Naive thymus-derived CD4-positive, alpha-beta T cell (primary cell): Measurements from ENCODE around the gene NELFCD. TPM values are rescaled to one million over a fixed set of nuclear protein-coding genes. Genes with fewer than 3 reads are reported as not detected.
"Not testable (repeated sequence)": the region's sequence is repeated elsewhere in the genome, so short reads cannot be mapped to it uniquely, and the experiment has no call there.

ENCODE experiments used
- ATAC-seq: fragments of 150-1000 bp; cut with Tn5 transposase; 2 replicates; pipeline ENCODE4 v1.10.0; 2021; ENCODE audit warnings: mild to moderate bottlenecking, moderate library complexity
- CTCF ChIA-PET: fragments of 350-600 bp; sonication (Branson Sonifier 250); formaldehyde crosslinking; loops from one replicate; lab custom pipeline; 2021; ENCODE audit warnings: antibody characterized with exemption; lab: Charles Lee
- POLR2A ChIA-PET: fragments of 350-600 bp; sonication (Branson Sonifier 250); formaldehyde crosslinking; loops from one replicate; lab custom pipeline; 2021; ENCODE audit warnings: antibody characterized with exemption, inconsistent platforms; lab: Charles Lee
- DNase-seq, 9 donors: peaks; one replicate each; pipeline versions ENCODE4 v3.0.0 to v3.0.0-alpha.2; 2020 to 2022; ENCODE audit warnings: mixed read lengths in 1 of 9
- H3K27ac ChIP-seq: one replicate; pipeline ENCODE4 v1.7.0; 2013; ENCODE audit warnings: mild to moderate bottlenecking, low read depth, low read length, moderate library complexity
- H3K27me3 ChIP-seq, 2 donors: one replicate each; pipeline ENCODE4 v1.7.0; 2013; ENCODE audit warnings: low read length in 2 of 2, mild to moderate bottlenecking in 2 of 2, moderate library complexity in 2 of 2; ENCODE audit not compliant: control insufficient read depth in 2 of 2, insufficient read depth in 2 of 2
- H3K36me3 ChIP-seq, 3 experiments: 1 replicate in 2 of 3; 2 replicates in 1 of 3; pipeline ENCODE4 v1.7.0; 2013; ENCODE audit warnings: low read length in 3 of 3, mild to moderate bottlenecking in 3 of 3, moderate library complexity in 1 of 3; ENCODE audit not compliant: insufficient read depth in 3 of 3, control insufficient read depth in 2 of 3
- H3K4me1 ChIP-seq, 2 donors: one replicate each; pipeline ENCODE4 v1.7.0; 2013; ENCODE audit warnings: low read length in 2 of 2, mild to moderate bottlenecking in 2 of 2, moderate library complexity in 1 of 2; ENCODE audit not compliant: control insufficient read depth in 2 of 2, insufficient read depth in 2 of 2
- H3K4me3 ChIP-seq: 2 replicates; pipeline ENCODE4 v1.7.0; 2013; ENCODE audit warnings: mild to moderate bottlenecking, low read length
- H3K9me3 ChIP-seq, 3 experiments: 1 replicate in 2 of 3; 2 replicates in 1 of 3; pipeline ENCODE4 v1.7.0; 2013; ENCODE audit warnings: low read length in 3 of 3; ENCODE audit not compliant: control insufficient read depth in 2 of 3
- H3K27ac Mint-ChIP-seq, 9 donors: one replicate each; pipeline ENCODE4 v1.8.0; 2020 to 2022; ENCODE audit warnings: mixed read lengths in 9 of 9, mild to moderate bottlenecking in 8 of 9, moderate library complexity in 5 of 9, inconsistent platforms in 2 of 9
- H3K27me3 Mint-ChIP-seq, 5 donors: one replicate each; pipeline ENCODE4 v1.8.0; 2021 to 2022; ENCODE audit warnings: mixed read lengths in 5 of 5, mild to moderate bottlenecking in 1 of 5
- H3K36me3 Mint-ChIP-seq, 5 donors: one replicate each; pipeline ENCODE4 v1.8.0; 2020 to 2022; ENCODE audit warnings: mixed read lengths in 5 of 5, mild to moderate bottlenecking in 3 of 5, inconsistent platforms in 1 of 5
- H3K4me1 Mint-ChIP-seq, 7 donors: one replicate each; pipeline ENCODE4 v1.8.0; 2020 to 2022; ENCODE audit warnings: mixed read lengths in 7 of 7, mild to moderate bottlenecking in 3 of 7, inconsistent platforms in 1 of 7
- H3K4me3 Mint-ChIP-seq, 10 donors: one replicate each; pipeline ENCODE4 v1.8.0; 2020 to 2022; ENCODE audit warnings: mild to moderate bottlenecking in 10 of 10, mixed read lengths in 10 of 10, moderate library complexity in 6 of 10, inconsistent platforms in 2 of 10
- H3K9me3 Mint-ChIP-seq, 11 donors: one replicate each; pipeline ENCODE4 v1.8.0; 2020 to 2022; ENCODE audit warnings: mixed read lengths in 11 of 11, mild to moderate bottlenecking in 4 of 11, inconsistent platforms in 1 of 11, moderate library complexity in 1 of 11
- intact Hi-C, 2 donors: fragments of 100-400 bp; cut with micrococcal nuclease; formaldehyde crosslinking; loops; one replicate each; pipeline ENCODE4 v1.15.1; 2023
- polyA plus RNA-seq, 2 donors: library from polyadenylated mRNA; unstranded; fragments of 300-500 nt; fragmentation: Illumina TruSeq; gene quantifications; one replicate each; pipeline ENCODE4 v1.2.3, GENCODE V29; 2021
- total RNA-seq, 6 experiments: library from RNA in 5 of 6; stranded (reverse) in 5 of 6; gene quantifications; 1 replicate in 5 of 6; 2 replicates in 1 of 6; pipeline ENCODE4 v1.2.3 and lab custom pipeline; 2021 to 2026

NELFCD gene
- total and polyA plus RNA-seq, 7 experiments from 2014 or later = 65.0 to 96.1 (median 89.0) TPM

DNA sequence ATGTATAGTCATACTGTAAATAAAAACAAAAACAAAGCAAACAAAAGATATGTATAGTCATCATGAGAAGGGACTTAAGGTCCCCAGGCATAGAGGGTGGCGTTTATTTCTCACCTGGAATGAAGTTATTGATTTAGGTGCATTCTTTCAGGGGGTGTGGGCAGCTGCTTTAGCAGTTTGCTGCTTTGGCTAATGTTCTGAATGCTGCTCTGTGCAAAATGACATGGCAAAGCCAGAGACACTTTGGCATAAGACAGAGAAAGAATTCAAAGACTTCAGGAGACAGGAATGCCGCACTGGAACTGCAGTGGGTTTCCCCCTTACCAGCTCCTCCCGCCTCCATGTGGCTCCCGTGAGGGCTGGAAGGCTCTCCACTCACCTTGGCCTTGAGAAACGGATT is 36.4 kb upstream of the NELFCD start:
- H3K27me3 ChIP-seq = no peaks in the 10 kb centered on the region
- no peaks in the 10 kb centered on the region for H3K36me3 ChIP-seq
- DNase-seq (no peak), ATAC-seq (no peak)
- Mint-ChIP-seq H3K27me3 (peaks cover 0 to 12% (median 4%) of the 10 kb centered on the region in 5 donors), H3K4me1 (no peaks in the 10 kb centered on the region), H3K27ac (no peak overlapping the region), H3K36me3 (no peaks in the 10 kb centered on the region), H3K9me3 (no peaks in the 10 kb centered on the region), H3K4me3 (no peak overlapping the region)
- intact Hi-C loops = no loop called here
- no peaks in the 10 kb centered on the region for H3K9me3 ChIP-seq
- CTCF ChIA-PET = no interaction called here
- no peak overlapping the region for H3K27ac ChIP-seq
- POLR2A ChIA-PET = no interaction called here
- no peak overlapping the region for H3K4me3 ChIP-seq
- no peaks in the 10 kb centered on the region for H3K4me1 ChIP-seq

DNA sequence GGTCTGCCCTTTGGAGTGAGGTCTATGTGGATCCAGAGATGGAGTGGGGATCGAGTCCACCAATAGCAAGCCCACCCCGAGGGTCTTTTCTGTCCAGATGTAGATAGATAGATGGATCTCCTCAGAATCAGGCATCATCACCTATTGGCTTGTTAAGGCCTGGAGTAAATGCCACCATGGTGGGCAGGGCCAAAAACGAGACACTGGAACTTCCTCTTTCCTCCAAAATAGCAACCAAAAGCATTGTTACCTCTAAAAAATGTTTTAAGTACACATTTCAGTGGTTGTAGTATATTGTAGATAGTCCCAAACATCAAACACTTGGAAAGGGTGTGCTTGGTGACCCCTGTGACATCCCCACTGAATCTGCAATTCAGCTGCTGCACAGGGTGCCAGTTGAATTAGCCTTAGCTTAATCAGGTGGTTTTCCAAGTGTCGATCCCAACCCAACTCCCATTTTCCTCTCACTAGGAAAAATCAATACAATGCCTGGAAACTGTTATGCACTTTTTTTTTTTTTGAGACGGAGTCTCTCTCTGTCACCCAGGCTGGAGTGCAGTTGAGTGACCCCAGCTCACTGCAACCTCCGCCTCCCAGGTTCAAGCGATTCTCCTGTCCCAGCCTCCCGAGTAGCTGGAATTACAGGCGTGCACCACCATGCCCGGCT is 35.0 kb upstream of the NELFCD start:
- Mint-ChIP-seq H3K4me3 (no peak overlapping the region), H3K27me3 (peaks cover 0 to 16% (median 4%) of the 10 kb centered on the region in 5 donors), H3K4me1 (peaks cover 0 to 1% (median 0%) of the 10 kb centered on the region in 7 donors), H3K36me3 (no peaks in the 10 kb centered on the region), H3K27ac (no peak overlapping the region), H3K9me3 (no peaks in the 10 kb centered on the region)
- Histone ChIP-seq H3K4me1 (no peaks in the 10 kb centered on the region), H3K36me3 (no peaks in the 10 kb centered on the region), H3K27ac (no peak overlapping the region), H3K4me3 (no peak overlapping the region), H3K27me3 (no peaks in the 10 kb centered on the region), H3K9me3 (no peaks in the 10 kb centered on the region)
- POLR2A ChIA-PET = interaction anchor here (0.6 kb wide), 1 partner anchor 69 kb away, joined by 4 read pairs; no protein-coding TSS in a partner anchor
- intact Hi-C loops = no loop called here
- DNase-seq (no peak), ATAC-seq (no peak)
- CTCF ChIA-PET = no interaction called here

DNA sequence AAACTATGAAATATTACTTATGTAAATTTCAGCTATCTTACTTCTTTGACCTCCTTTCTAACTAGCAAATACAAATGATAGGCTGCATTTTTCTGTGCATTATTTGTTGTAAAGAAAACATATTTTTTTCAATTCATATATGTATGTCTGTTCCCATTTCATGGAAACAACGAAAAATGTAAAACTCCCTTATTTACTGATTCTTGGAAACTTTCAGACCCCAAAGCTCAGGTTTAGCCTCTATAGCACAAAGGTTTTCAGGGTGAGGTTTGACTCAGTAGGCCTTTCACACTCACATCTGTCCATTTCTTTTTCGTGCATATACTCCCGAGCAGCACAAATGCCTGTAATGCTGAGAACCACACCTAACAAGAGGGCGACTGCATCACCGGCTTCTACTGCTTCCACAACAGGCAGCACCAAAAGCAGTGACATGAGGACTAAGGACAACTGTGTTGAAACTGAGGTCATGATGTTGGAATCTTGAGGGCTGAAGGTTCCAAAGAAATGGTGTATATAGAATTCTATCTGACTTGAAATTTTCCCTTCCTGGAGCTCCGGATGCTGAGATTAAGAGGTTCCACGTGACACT is 33.2 kb upstream of the NELFCD start:
- POLR2A ChIA-PET, H3K27me3 ChIP-seq, DNase-seq, H3K4me1 Mint-ChIP-seq, ATAC-seq, CTCF ChIA-PET, H3K9me3 ChIP-seq, H3K36me3 Mint-ChIP-seq, H3K36me3 ChIP-seq, H3K4me1 ChIP-seq, H3K27ac ChIP-seq, H3K27ac Mint-ChIP-seq, H3K4me3 Mint-ChIP-seq, H3K9me3 Mint-ChIP-seq, H3K4me3 ChIP-seq, intact Hi-C loops: not testable (repeated sequence)
- H3K27me3 Mint-ChIP-seq = peaks cover 0 to 20% (median 4%) of the 10 kb centered on the region in 5 donors

DNA sequence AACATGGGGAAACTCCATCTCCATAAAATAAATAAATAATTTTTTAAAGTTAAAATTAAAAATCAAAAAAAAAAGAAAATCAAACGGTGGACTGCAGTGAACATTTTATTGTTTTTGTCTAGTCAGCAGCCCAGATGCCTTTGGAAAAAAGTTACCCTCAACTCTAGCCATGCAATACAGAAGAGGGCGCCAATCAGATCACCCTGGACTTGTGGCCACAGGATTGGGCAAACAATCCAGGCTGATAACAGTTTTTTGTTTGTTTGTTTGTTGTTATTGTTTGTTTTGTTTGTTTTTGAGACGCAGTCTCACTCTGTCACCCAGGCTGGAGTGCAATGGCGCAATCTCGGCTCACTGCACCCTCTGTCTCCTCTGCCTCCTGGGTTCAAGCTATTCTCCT is 30.5 kb upstream of the NELFCD start:
- CTCF ChIA-PET = no interaction called here

DNA sequence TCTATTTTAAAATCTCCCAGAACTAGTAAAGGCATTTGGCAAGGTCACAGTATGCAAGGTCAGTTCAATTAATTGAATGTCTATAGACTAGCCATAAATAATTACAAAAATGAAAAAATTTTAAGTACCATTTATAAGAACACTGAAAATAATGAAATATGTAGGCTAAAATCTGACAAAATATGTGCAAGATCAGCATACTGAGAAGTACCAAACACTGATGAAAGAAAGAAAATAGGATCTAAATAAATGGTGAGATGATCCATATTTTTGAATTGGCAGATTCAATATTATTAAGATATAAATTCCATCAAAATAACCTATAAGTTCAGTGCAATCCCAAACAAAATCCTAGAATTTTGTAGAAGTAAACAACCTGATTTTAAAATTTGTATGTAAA is 28.0 kb upstream of the NELFCD start:
- peaks cover 0 to 3% (median 0%) of the 10 kb centered on the region in 7 donors for H3K4me1 Mint-ChIP-seq
- H3K9me3 Mint-ChIP-seq = peaks cover 0 to 3% (median 0%) of the 10 kb centered on the region in 11 donors
- ChIA-PET CTCF (no interaction called here), POLR2A (no interaction called here)
- H3K36me3 Mint-ChIP-seq = no peaks in the 10 kb centered on the region
- no peaks in the 10 kb centered on the region for H3K4me1 ChIP-seq
- no peak for ATAC-seq
- peaks cover 0 to 29% (median 4%) of the 10 kb centered on the region in 5 donors for H3K27me3 Mint-ChIP-seq
- no peak overlapping the region for H3K4me3 ChIP-seq
- H3K27ac Mint-ChIP-seq = no peak overlapping the region
- H3K27ac ChIP-seq = no peak overlapping the region
- H3K36me3 ChIP-seq = no peaks in the 10 kb centered on the region
- no peaks in the 10 kb centered on the region for H3K27me3 ChIP-seq
- H3K9me3 ChIP-seq = no peaks in the 10 kb centered on the region
- intact Hi-C loops = no loop called here
- H3K4me3 Mint-ChIP-seq = no peak overlapping the region
- no peak for DNase-seq

More for the DNA sequence above, 30.5 kb upstream of the NELFCD start:
- H3K27me3 ChIP-seq = no peaks in the 10 kb centered on the region
- Mint-ChIP-seq H3K27ac (no peak overlapping the region), H3K27me3 (peaks cover 0 to 25% (median 4%) of the 10 kb centered on the region in 5 donors), H3K4me3 (no peak overlapping the region), H3K4me1 (peaks cover 0 to 1% (median 0%) of the 10 kb centered on the region in 7 donors), H3K9me3 (peaks cover 0 to 3% (median 0%) of the 10 kb centered on the region in 11 donors), H3K36me3 (no peaks in the 10 kb centered on the region)
- no peak overlapping the region for H3K27ac ChIP-seq
- H3K36me3 ChIP-seq = no peaks in the 10 kb centered on the region
- no peaks in the 10 kb centered on the region for H3K4me1 ChIP-seq
- ATAC-seq (no peak), DNase-seq (no peak)
- no peak overlapping the region for H3K4me3 ChIP-seq
- intact Hi-C loops = no loop called here
- POLR2A ChIA-PET = no interaction called here
- H3K9me3 ChIP-seq = no peaks in the 10 kb centered on the region

DNA sequence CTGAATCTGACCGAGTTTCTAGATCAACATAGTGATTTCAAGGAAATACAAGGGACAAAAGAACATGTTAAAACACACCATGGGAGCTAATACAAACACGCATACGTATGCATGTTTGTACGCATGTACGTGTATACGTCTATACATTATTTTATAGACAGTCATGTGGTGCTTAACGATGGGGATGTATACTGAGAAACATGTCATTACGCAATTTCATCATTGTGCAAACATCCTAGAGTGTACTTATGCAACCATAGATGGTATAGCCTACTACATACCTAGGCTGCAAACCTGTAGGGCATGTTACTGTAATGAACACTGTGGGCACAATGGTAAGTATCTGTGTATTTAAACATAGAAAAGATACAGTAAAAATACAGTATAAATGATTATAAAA is 25.0 kb upstream of the NELFCD start:
- Mint-ChIP-seq H3K4me1 (peaks cover 0 to 2% (median 0%) of the 10 kb centered on the region in 7 donors), H3K27me3 (peaks cover 0 to 30% (median 0%) of the 10 kb centered on the region in 5 donors), H3K36me3 (no peaks in the 10 kb centered on the region), H3K9me3 (peaks cover 0 to 3% (median 0%) of the 10 kb centered on the region in 11 donors), H3K27ac (no peak overlapping the region), H3K4me3 (no peak overlapping the region)
- no peak for DNase-seq
- ChIA-PET CTCF (interaction anchor here (0.6 kb wide), 1 partner anchor 565 kb away, joined by 3 read pairs; no protein-coding TSS in a partner anchor), POLR2A (no interaction called here)
- no peaks in the 10 kb centered on the region for H3K27me3 ChIP-seq
- peak; percentile 29 for ATAC-seq
- H3K36me3 ChIP-seq = no peaks in the 10 kb centered on the region
- H3K9me3 ChIP-seq = no peaks in the 10 kb centered on the region
- no peaks in the 10 kb centered on the region for H3K4me1 ChIP-seq
- no peak overlapping the region for H3K4me3 ChIP-seq
- no peak overlapping the region for H3K27ac ChIP-seq
- intact Hi-C loops = no loop called here
